ENCODE data around the gene KERA.

Gene KERA

GRCh38 chr12:91044586-91044985 lies 13.2 kb downstream of the KERA start:
- no peaks in the 10 kb centered on the region for H3K4me1 ChIP-seq (ENCODE audit: control insufficient read depth, insufficient read depth, low read length)
- no peaks in the 10 kb centered on the region for H3K27me3 ChIP-seq (ENCODE audit: control insufficient read depth, insufficient read depth, low read length)
- no peaks in the 10 kb centered on the region for H3K36me3 ChIP-seq (ENCODE audit: control insufficient read depth, insufficient read depth, low read length)
- no peaks in the 10 kb centered on the region for H3K9me3 ChIP-seq (ENCODE audit: control insufficient read depth, insufficient read depth, low read depth, low read length)
- H3K4me3 ChIP-seq (ENCODE audit: low read depth, low read length): no peak overlapping the region
- H3K27ac ChIP-seq (ENCODE audit: low read depth, low read length): no peak overlapping the region
- no peak overlapping the region for H3K9ac ChIP-seq (ENCODE audit: low read length)

GRCh38 chr12:91043408-91043807 lies 14.4 kb downstream of the KERA start:
- Histone ChIP-seq H3K9me3 (ENCODE audit: control insufficient read depth, insufficient read depth, low read depth, low read length) (no peaks in the 10 kb centered on the region), H3K4me3 (ENCODE audit: low read depth, low read length) (no peak overlapping the region), H3K4me1 (ENCODE audit: control insufficient read depth, insufficient read depth, low read length) (no peaks in the 10 kb centered on the region), H3K36me3 (ENCODE audit: control insufficient read depth, insufficient read depth, low read length) (no peaks in the 10 kb centered on the region), H3K27ac (ENCODE audit: low read depth, low read length) (no peak overlapping the region), H3K27me3 (ENCODE audit: control insufficient read depth, insufficient read depth, low read length) (no peaks in the 10 kb centered on the region), H3K9ac (ENCODE audit: low read length) (no peak overlapping the region)

- H3K4me1 ChIP-seq (ENCODE audit: control insufficient read depth, insufficient read depth, low read length): no peaks in the 10 kb centered on the region
- no peak overlapping the region for H3K27ac ChIP-seq (ENCODE audit: low read depth, low read length)
- H3K27me3 ChIP-seq (ENCODE audit: control insufficient read depth, insufficient read depth, low read length): no peaks in the 10 kb centered on the region
- H3K9ac ChIP-seq (ENCODE audit: low read length): no peak overlapping the region
- no peak overlapping the region for H3K4me3 ChIP-seq (ENCODE audit: low read depth, low read length)
- no peaks in the 10 kb centered on the region for H3K9me3 ChIP-seq (ENCODE audit: control insufficient read depth, insufficient read depth, low read depth, low read length)
- no peaks in the 10 kb centered on the region for H3K36me3 ChIP-seq (ENCODE audit: control insufficient read depth, insufficient read depth, low read length)
Observed at GRCh38 chr12:91040096-91040755, 17.6 kb downstream of the KERA start.

DNA sequence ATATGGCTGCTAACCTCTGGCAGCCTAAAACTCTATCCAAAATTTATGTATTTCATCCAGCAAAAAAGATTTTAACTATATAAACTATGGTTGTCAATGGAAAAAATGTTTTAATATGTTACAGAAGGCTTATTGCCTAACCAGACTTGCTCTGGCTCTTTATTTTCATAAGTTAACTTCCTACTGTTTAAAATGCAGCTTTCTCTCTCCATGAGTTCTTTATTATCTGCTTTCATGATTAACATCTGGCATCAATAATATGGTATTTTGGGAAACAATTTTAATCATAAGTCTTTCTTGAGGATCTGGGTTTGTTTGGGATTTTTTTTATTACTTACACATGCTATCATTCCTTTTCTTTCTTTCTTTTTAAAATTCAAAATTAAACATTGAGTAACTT lies 20.5 kb downstream of the KERA start:
- Histone ChIP-seq H3K9me3 (ENCODE audit: control insufficient read depth, insufficient read depth, low read depth, low read length) (no peaks in the 10 kb centered on the region), H3K4me1 (ENCODE audit: control insufficient read depth, insufficient read depth, low read length) (no peaks in the 10 kb centered on the region), H3K27me3 (ENCODE audit: control insufficient read depth, insufficient read depth, low read length) (no peaks in the 10 kb centered on the region), H3K36me3 (ENCODE audit: control insufficient read depth, insufficient read depth, low read length) (no peaks in the 10 kb centered on the region), H3K27ac (ENCODE audit: low read depth, low read length) (no peak overlapping the region), H3K9ac (ENCODE audit: low read length) (no peak overlapping the region), H3K4me3 (ENCODE audit: low read depth, low read length) (no peak overlapping the region)

DNA sequence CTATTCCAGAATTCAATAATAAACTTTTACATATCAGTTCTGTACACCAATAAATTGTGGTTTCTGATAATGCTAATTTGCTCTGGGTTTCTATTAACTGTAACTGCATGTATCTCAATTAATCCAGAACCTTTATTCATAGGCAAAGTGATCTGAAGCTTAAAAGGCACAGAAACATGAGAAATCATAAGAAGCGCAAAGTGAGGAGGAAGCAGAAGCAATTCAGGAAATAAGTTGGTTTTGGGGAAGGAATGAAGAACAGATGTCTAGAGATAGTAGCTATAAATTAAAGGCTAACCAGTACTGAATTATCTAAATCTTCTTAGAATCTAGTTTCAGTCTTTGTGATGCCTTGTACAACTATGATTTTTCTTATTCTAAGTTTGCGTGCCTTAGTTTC lies 24.6 kb downstream of the KERA start:
- H3K9ac ChIP-seq (ENCODE audit: low read length): no peak overlapping the region
- H3K4me1 ChIP-seq (ENCODE audit: control insufficient read depth, insufficient read depth, low read length): no peaks in the 10 kb centered on the region

DNA sequence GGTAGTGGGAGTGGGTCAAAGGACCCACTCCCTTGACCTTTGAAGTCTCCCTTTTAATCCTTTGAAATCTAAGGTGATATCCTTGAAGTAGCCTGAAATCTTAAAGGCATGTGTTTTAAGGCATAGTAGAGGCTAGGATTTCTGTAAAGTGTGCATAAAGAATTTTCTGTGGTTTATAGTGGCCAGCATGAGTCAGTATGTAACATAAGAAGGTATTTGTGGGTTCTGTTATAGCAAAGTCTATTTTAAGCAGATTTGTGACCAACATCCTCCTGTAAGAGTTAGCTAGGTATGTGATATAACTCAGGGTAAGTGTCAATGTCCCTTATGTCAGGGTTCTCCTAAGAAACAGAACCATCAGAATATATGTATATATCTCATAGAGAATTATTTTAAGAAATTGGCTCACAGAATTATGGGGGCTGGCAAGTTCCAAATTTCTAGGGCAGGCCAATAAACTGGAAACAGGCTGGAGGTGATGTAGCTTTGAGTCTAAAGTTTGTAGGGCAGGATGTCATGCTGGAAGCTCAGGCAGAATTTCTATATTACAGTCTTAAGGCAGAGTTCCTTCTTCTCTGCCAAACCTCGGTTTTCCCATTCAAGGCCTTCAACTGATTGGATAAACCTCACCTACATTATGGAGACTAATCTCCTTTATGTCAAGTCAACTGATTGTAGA lies 34.4 kb downstream of the KERA start:
- H3K36me3 ChIP-seq (ENCODE audit: control insufficient read depth, insufficient read depth, low read length): no peaks in the 10 kb centered on the region
- H3K27ac ChIP-seq (ENCODE audit: low read depth, low read length): no peak overlapping the region
- no peak overlapping the region for H3K9ac ChIP-seq (ENCODE audit: low read length)
- no peaks in the 10 kb centered on the region for H3K9me3 ChIP-seq (ENCODE audit: control insufficient read depth, insufficient read depth, low read depth, low read length)
- H3K4me1 ChIP-seq (ENCODE audit: control insufficient read depth, insufficient read depth, low read length): no peaks in the 10 kb centered on the region
- no peak overlapping the region for H3K4me3 ChIP-seq (ENCODE audit: low read depth, low read length)
- H3K27me3 ChIP-seq (ENCODE audit: control insufficient read depth, insufficient read depth, low read length): no peaks in the 10 kb centered on the region

More for the DNA sequence above, 24.6 kb downstream of the KERA start:
- H3K27me3 ChIP-seq (ENCODE audit: control insufficient read depth, insufficient read depth, low read length): no peaks in the 10 kb centered on the region
- no peak overlapping the region for H3K4me3 ChIP-seq (ENCODE audit: low read depth, low read length)
- H3K36me3 ChIP-seq (ENCODE audit: control insufficient read depth, insufficient read depth, low read length): no peaks in the 10 kb centered on the region
- no peak overlapping the region for H3K27ac ChIP-seq (ENCODE audit: low read depth, low read length)
- H3K9me3 ChIP-seq (ENCODE audit: control insufficient read depth, insufficient read depth, low read depth, low read length): no peaks in the 10 kb centered on the region

GRCh38 chr12:91021076-91021475 lies 36.7 kb downstream of the KERA start:
- no peaks in the 10 kb centered on the region for H3K27me3 ChIP-seq (ENCODE audit: control insufficient read depth, insufficient read depth, low read length)
- H3K9ac ChIP-seq (ENCODE audit: low read length): no peak overlapping the region
- no peaks in the 10 kb centered on the region for H3K36me3 ChIP-seq (ENCODE audit: control insufficient read depth, insufficient read depth, low read length)
- H3K27ac ChIP-seq (ENCODE audit: low read depth, low read length): no peak overlapping the region
- H3K9me3 ChIP-seq (ENCODE audit: control insufficient read depth, insufficient read depth, low read depth, low read length): no peaks in the 10 kb centered on the region
- H3K4me1 ChIP-seq (ENCODE audit: control insufficient read depth, insufficient read depth, low read length): no peaks in the 10 kb centered on the region
- no peak overlapping the region for H3K4me3 ChIP-seq (ENCODE audit: low read depth, low read length)

DNA sequence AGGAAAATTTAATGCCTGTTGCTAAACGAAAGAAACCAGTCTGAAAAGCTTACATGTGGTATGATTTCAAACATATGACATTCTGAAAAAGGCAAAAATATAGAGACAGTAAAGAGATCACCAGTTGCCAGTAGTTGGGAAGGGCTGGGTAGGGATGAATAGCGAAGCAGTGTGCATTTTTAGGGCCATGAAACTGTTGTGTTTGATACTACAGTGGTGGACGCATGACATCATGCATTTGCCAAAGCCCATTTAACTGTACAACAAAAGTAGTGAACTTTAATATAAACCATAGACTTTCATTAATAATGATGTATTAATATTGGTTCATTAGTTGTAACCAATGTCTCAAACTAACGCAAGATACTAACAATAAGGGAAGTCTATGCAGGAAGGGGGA lies 38.4 kb downstream of the KERA start:
- Histone ChIP-seq H3K4me3 (ENCODE audit: low read depth, low read length) (no peak overlapping the region), H3K9me3 (ENCODE audit: control insufficient read depth, insufficient read depth, low read depth, low read length) (no peaks in the 10 kb centered on the region), H3K27me3 (ENCODE audit: control insufficient read depth, insufficient read depth, low read length) (no peaks in the 10 kb centered on the region)

DNA sequence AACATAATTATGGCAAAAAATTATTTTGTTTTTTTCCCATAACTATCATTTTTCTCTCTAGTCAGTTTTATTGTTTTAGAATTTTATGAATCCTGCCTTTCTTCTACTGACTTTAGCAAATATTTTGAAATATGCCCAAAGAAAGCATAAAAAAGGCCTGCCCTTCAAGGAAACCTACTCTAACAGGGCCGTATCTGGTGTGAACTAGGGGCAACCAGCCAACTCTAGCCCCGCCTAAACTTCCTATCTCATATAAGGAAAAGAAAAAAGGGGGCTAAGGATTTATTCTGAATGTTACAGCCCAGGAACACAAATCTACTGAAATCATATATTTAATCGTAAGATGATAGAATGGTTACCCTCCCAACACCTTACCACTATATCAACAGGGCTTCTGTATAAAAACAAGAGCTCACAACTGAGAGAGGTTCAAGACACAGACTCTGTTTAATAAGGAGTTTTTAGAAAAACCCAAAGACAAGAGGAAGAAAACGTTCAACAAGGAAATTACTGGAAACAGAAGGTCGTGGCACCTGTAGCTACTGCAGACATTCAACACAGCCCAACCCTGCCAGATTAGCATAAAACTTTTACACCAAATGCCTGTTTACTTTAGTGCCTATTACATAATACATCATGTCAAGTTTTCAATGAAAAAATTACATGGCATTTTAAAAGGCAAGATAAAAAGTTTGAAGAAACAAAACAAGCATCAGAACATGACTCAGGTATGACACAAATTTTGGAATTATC lies 40.1 kb downstream of the KERA start:
- Histone ChIP-seq H3K4me3 (ENCODE audit: low read depth, low read length) (no peak overlapping the region), H3K9me3 (ENCODE audit: control insufficient read depth, insufficient read depth, low read depth, low read length) (no peaks in the 10 kb centered on the region), H3K9ac (ENCODE audit: low read length) (no peak overlapping the region), H3K36me3 (ENCODE audit: control insufficient read depth, insufficient read depth, low read length) (no peaks in the 10 kb centered on the region), H3K27ac (ENCODE audit: low read depth, low read length) (no peak overlapping the region), H3K27me3 (ENCODE audit: control insufficient read depth, insufficient read depth, low read length) (no peaks in the 10 kb centered on the region), H3K4me1 (ENCODE audit: control insufficient read depth, insufficient read depth, low read length) (no peaks in the 10 kb centered on the region)

More for the DNA sequence above, 38.4 kb downstream of the KERA start:
- no peak overlapping the region for H3K27ac ChIP-seq (ENCODE audit: low read depth, low read length)
- H3K36me3 ChIP-seq (ENCODE audit: control insufficient read depth, insufficient read depth, low read length): no peaks in the 10 kb centered on the region
- no peak overlapping the region for H3K9ac ChIP-seq (ENCODE audit: low read length)
- no peaks in the 10 kb centered on the region for H3K4me1 ChIP-seq (ENCODE audit: control insufficient read depth, insufficient read depth, low read length)

- no peak overlapping the region for H3K4me3 ChIP-seq (ENCODE audit: low read depth, low read length)
- H3K4me1 ChIP-seq (ENCODE audit: control insufficient read depth, insufficient read depth, low read length): no peaks in the 10 kb centered on the region
- no peak overlapping the region for H3K27ac ChIP-seq (ENCODE audit: low read depth, low read length)
- H3K9me3 ChIP-seq (ENCODE audit: control insufficient read depth, insufficient read depth, low read depth, low read length): no peaks in the 10 kb centered on the region
- no peaks in the 10 kb centered on the region for H3K36me3 ChIP-seq (ENCODE audit: control insufficient read depth, insufficient read depth, low read length)
- H3K27me3 ChIP-seq (ENCODE audit: control insufficient read depth, insufficient read depth, low read length): no peaks in the 10 kb centered on the region
- H3K9ac ChIP-seq (ENCODE audit: low read length): no peak overlapping the region
Observed at GRCh38 chr12:91017043-91017442, 40.8 kb downstream of the KERA start.

DNA sequence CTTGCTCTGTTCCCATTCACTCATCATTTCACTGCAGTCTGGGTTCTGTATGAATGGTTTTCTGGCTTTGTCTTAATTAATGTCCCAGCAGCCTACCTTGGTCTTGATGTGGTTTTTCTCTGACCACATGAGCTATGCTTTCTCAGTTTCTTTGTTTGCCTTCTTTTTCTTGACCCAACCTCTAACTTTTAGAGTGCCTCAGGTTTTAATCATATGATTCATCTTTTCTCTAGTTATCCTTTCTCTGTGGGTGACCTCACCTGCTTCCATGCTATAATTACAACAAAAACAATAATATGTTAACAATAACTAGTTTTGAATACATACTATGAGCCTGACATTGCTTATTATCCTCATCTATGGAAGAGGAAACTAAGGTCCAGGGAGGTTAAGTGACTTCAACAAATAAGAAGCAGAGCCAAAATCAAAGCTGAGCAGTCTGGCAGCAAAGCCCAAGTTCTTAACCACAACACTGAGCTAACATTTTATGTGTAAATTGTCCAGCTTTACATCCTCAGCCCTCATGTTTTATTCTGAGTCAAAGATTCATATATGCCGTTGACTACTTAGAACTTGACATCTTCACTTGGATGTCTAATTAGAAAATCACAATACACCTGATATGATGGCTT lies 48.4 kb downstream of the KERA start:
- Histone ChIP-seq H3K36me3 (ENCODE audit: control insufficient read depth, insufficient read depth, low read length) (no peaks in the 10 kb centered on the region), H3K9ac (ENCODE audit: low read length) (no peak overlapping the region), H3K27me3 (ENCODE audit: control insufficient read depth, insufficient read depth, low read length) (no peaks in the 10 kb centered on the region), H3K4me1 (ENCODE audit: control insufficient read depth, insufficient read depth, low read length) (no peaks in the 10 kb centered on the region), H3K27ac (ENCODE audit: low read depth, low read length) (no peak overlapping the region), H3K9me3 (ENCODE audit: control insufficient read depth, insufficient read depth, low read depth, low read length) (no peaks in the 10 kb centered on the region), H3K4me3 (ENCODE audit: low read depth, low read length) (no peak overlapping the region)
